HUES64 (cell line): ENCODE measurements around the gene TEX52.
"Not testable (repeated sequence)": the region's sequence is repeated elsewhere in the genome, so short reads cannot be mapped to it uniquely, and the experiment has no call there.

Source experiments
- H3K27ac ChIP-seq: 2 replicates; pipeline ENCODE4 v1.7.0; 2013; ENCODE audit warnings: low read depth, low read length, inconsistent platforms
- H3K27me3 ChIP-seq: 2 replicates; pipeline ENCODE4 v1.6.1; 2013; ENCODE audit warnings: mild to moderate bottlenecking, low read length; ENCODE audit not compliant: insufficient read depth
- H3K36me3 ChIP-seq: 2 replicates; pipeline ENCODE4 v1.6.1; 2013; ENCODE audit warnings: mild to moderate bottlenecking, low read length; ENCODE audit not compliant: insufficient read depth
- H3K4me1 ChIP-seq: 2 replicates; pipeline ENCODE4 v1.6.1; 2013; ENCODE audit warnings: mild to moderate bottlenecking, low read length, moderate library complexity; ENCODE audit not compliant: insufficient read depth
- H3K4me3 ChIP-seq: 2 replicates; pipeline ENCODE4 v1.5.1; 2013; ENCODE audit warnings: mild to moderate bottlenecking, low read length, moderate library complexity
- H3K9ac ChIP-seq: 2 replicates; pipeline ENCODE4 v1.6.1; 2013; ENCODE audit warnings: mild to moderate bottlenecking, low read depth, low read length
- H3K9me3 ChIP-seq: 2 replicates; pipeline ENCODE4 v1.6.1; 2013; ENCODE audit warnings: low read depth, low read length; ENCODE audit not compliant: insufficient read depth
- WGBS: fragments of 150-250, 120-280 bp; methylation state at CpG from one replicate; pipeline ENCODE4 v1.1.7; 2013; ENCODE audit warnings: missing lambda C conversion rate; 5-methylcytosine and 5-hydroxymethylcytosine counted together

The TEX52 gene

GRCh38 chr12:2890388-2891239, 33.8 kb upstream of the TEX52 start, which contains the start of gene TULP3:
TULP3 (plus strand) TSS chr12:2890891; CDS start chr12:2890948, 57 bp downstream.
- Histone ChIP-seq H3K4me3 (peak within 1 kb of the TSS; percentile 65), H3K4me1 (no peaks in the 10 kb centered on the region), H3K9me3 (no peaks in the 10 kb centered on the region), H3K27me3 (no peaks in the 10 kb centered on the region), H3K9ac (peak within 1 kb of the TSS; percentile 74), H3K36me3 (peaks cover 34% of the 10 kb centered on the region), H3K27ac (peak within 1 kb of the TSS; percentile 78)
- under 1% methylated on average over 83 of the region's 83 CpGs for WGBS

GRCh38 chr12:2890001-2890387, 33.2 kb upstream of the TEX52 start:
- Histone ChIP-seq H3K9me3 (no peaks in the 10 kb centered on the region), H3K27me3 (no peaks in the 10 kb centered on the region), H3K4me3 (peak overlapping the region; percentile 65), H3K36me3 (peaks cover 34% of the 10 kb centered on the region), H3K27ac (peak overlapping the region; percentile 78), H3K9ac (peak overlapping the region; percentile 73), H3K4me1 (peaks cover under 1% of the 10 kb centered on the region; the same call in 1 of the 2 replicates)
- WGBS: 68% methylated on average over 10 of the region's 10 CpGs

- 96% methylated on average over 10 of the region's 10 CpGs for WGBS
- H3K9ac ChIP-seq: no peak overlapping the region
These were observed 30.1 kb upstream of the TEX52 start for GRCh38 chr12:2886768-2887450.

GRCh38 chr12:2884810-2885209, 28.0 kb upstream of the TEX52 start:
- no peak overlapping the region for H3K4me3 ChIP-seq
- no peak overlapping the region for H3K9ac ChIP-seq
- no peaks in the 10 kb centered on the region for H3K27me3 ChIP-seq
- H3K4me1 ChIP-seq: peaks cover 5% of the 10 kb centered on the region; the same call in 1 of the 2 replicates
- peaks cover 39% of the 10 kb centered on the region for H3K36me3 ChIP-seq
- H3K27ac ChIP-seq: peak overlapping the region; percentile 43; the same call in 1 of the 2 replicates
- WGBS: 83% methylated on average over 2 of the region's 2 CpGs
- H3K9me3 ChIP-seq: no peaks in the 10 kb centered on the region

More at GRCh38 chr12:2886768-2887450, 30.1 kb upstream of the TEX52 start:
- H3K27ac ChIP-seq: no peak overlapping the region
- H3K4me3 ChIP-seq: no peak overlapping the region
- H3K9me3 ChIP-seq: no peaks in the 10 kb centered on the region
- no peaks in the 10 kb centered on the region for H3K27me3 ChIP-seq
- peaks cover 5% of the 10 kb centered on the region; the same call in 1 of the 2 replicates for H3K4me1 ChIP-seq
- H3K36me3 ChIP-seq: peaks cover 34% of the 10 kb centered on the region

- Histone ChIP-seq H3K27ac (no peak overlapping the region), H3K9ac (no peak overlapping the region), H3K36me3 (peaks cover 17% of the 10 kb centered on the region), H3K9me3 (no peaks in the 10 kb centered on the region), H3K27me3 (no peaks in the 10 kb centered on the region), H3K4me3 (no peak overlapping the region), H3K4me1 (peaks cover 14% of the 10 kb centered on the region)
- 96% methylated on average over 3 of the region's 3 CpGs for WGBS
These were observed 23.0 kb upstream of the TEX52 start for GRCh38 chr12:2879853-2880252.

- H3K9me3 ChIP-seq: no peaks in the 10 kb centered on the region
- WGBS: 18% methylated on average over 16 of the region's 16 CpGs
These were observed 21.3 kb upstream of the TEX52 start for GRCh38 chr12:2877953-2878732.

GRCh38 chr12:2877047-2877952, 20.5 kb upstream of the TEX52 start, which contains the start of the genes FOXM1 and RHNO1:
FOXM1 (minus strand) TSS chr12:2877174; CDS start chr12:2874478, 2,696 bp downstream.
RHNO1 (plus strand) TSS chr12:2877223; CDS start chr12:2885367, 8,144 bp downstream.
- Histone ChIP-seq H3K9ac (peak within 1 kb of the TSS; percentile 96), H3K9me3 (no peaks in the 10 kb centered on the region), H3K36me3 (peaks cover 38% of the 10 kb centered on the region), H3K4me1 (peaks cover 11% of the 10 kb centered on the region), H3K27me3 (no peaks in the 10 kb centered on the region), H3K27ac (peak within 1 kb of the TSS; percentile 73), H3K4me3 (peak within 1 kb of the TSS; percentile 99)
- under 1% methylated on average over 70 of the region's 70 CpGs for WGBS

More at GRCh38 chr12:2877953-2878732, 21.3 kb upstream of the TEX52 start:
- peak overlapping the region; percentile 99 for H3K4me3 ChIP-seq
- peak overlapping the region; percentile 96 for H3K9ac ChIP-seq
- H3K27me3 ChIP-seq: no peaks in the 10 kb centered on the region
- peak overlapping the region; percentile 73 for H3K27ac ChIP-seq
- H3K36me3 ChIP-seq: peaks cover 30% of the 10 kb centered on the region
- H3K4me1 ChIP-seq: peaks cover 11% of the 10 kb centered on the region

- peaks cover 46% of the 10 kb centered on the region for H3K36me3 ChIP-seq
- WGBS: 3% methylated on average over 38 of the region's 38 CpGs
- no peaks in the 10 kb centered on the region for H3K27me3 ChIP-seq
- peak overlapping the region; percentile 96 for H3K9ac ChIP-seq
- peak overlapping the region; percentile 99 for H3K4me3 ChIP-seq
- no peaks in the 10 kb centered on the region for H3K9me3 ChIP-seq
- H3K27ac ChIP-seq: peak overlapping the region; percentile 73
- H3K4me1 ChIP-seq: peaks cover 11% of the 10 kb centered on the region
These were observed 19.7 kb upstream of the TEX52 start for GRCh38 chr12:2876431-2877046.

GRCh38 chr12:2868986-2869632, 12.3 kb upstream of the TEX52 start:
- H3K9me3 ChIP-seq, H3K4me3 ChIP-seq, H3K4me1 ChIP-seq, H3K27me3 ChIP-seq, H3K9ac ChIP-seq, H3K27ac ChIP-seq: not testable (repeated sequence)
- peaks cover 86% of the 10 kb centered on the region for H3K36me3 ChIP-seq
- WGBS: 90% methylated on average over 8 of the region's 9 CpGs
